ENCODE data around the gene C1QTNF6. TPM values are rescaled to one million over a fixed set of nuclear protein-coding genes. Genes with fewer than 3 reads are reported as not detected.

C1QTNF6 gene
- polyA plus RNA-seq, 1 donor (not counting 4 experiments of a cell fraction or from before 2014, with no cell fraction given): 17.1 TPM

GRCh38 chr22:37140686-37141323 lies 47.2 kb downstream of the C1QTNF6 start:
- H3K9ac ChIP-seq (ENCODE audit: control insufficient read depth, extremely low read depth, insufficient read depth, low read length): no peak overlapping the region
- no peaks in the 10 kb centered on the region for H3K27me3 ChIP-seq (ENCODE audit: control insufficient read depth, extremely low read depth, insufficient read depth, low read length)
- peaks cover 2% of the 10 kb centered on the region for H3K9me1 ChIP-seq (ENCODE audit: control insufficient read depth, extremely low read depth, insufficient read depth, low read length)
- dilution Hi-C loops (cut with MboI; ENCODE audit: extremely low pct_ligation_motif_present, low sequenced_read_pairs): no loop called here
- H3K27ac ChIP-seq (ENCODE audit: control insufficient read depth, insufficient read depth, low read length): no peak overlapping the region
- H3K9me3 ChIP-seq (ENCODE audit: control insufficient read depth, low read depth, low read length): no peaks in the 10 kb centered on the region
- H3K4me3 ChIP-seq (ENCODE audit: control insufficient read depth in 2 of 3, extremely low read depth in 1 of 3, insufficient read depth in 2 of 3, low read depth in 1 of 3, low read length in 3 of 3): no peak overlapping the region
- no peak overlapping the region for H2AFZ ChIP-seq (ENCODE audit: control insufficient read depth, low read length)
- H4K20me1 ChIP-seq (ENCODE audit: control insufficient read depth, extremely low read depth, insufficient read depth, low read length): no peaks in the 10 kb centered on the region
- no peak for DNase-seq (ENCODE audit: low read depth, low spot score)
- peaks cover 33% of the 10 kb centered on the region for H3K4me1 ChIP-seq (ENCODE audit: control insufficient read depth, extremely low read depth, insufficient read depth, low read length)
- no peaks in the 10 kb centered on the region for H3K79me2 ChIP-seq (ENCODE audit: control insufficient read depth, insufficient read depth, low read length)
- no peak for TF ChIP-seq CTCF (optimal IDR thresholded peaks at IDR 0.05 in 1 of 3, IDR thresholded peaks at IDR 0.05 in 1 of 3, conservative IDR thresholded peaks at IDR 0.05 in 1 of 3; ENCODE audit: extremely low read depth in 1 of 3, insufficient read depth in 2 of 3, low read length in 3 of 3)
- TF ChIP-seq EZH2 (IDR thresholded peaks at IDR 0.05; ENCODE audit: low read length): no peak
- no peak overlapping the region for H3K4me2 ChIP-seq (ENCODE audit: control insufficient read depth, extremely low read depth, insufficient read depth, low read depth, low read length)
- H3K36me3 ChIP-seq (ENCODE audit: control insufficient read depth in 2 of 2, extremely low read depth in 1 of 2, insufficient read depth in 2 of 2, low read length in 2 of 2): no peaks in the 10 kb centered on the region
- FAIRE-seq: no peak

- Histone ChIP-seq H3K27ac (ENCODE audit: control insufficient read depth, insufficient read depth, low read length) (no peak overlapping the region), H3K9ac (ENCODE audit: control insufficient read depth, extremely low read depth, insufficient read depth, low read length) (no peak overlapping the region), H3K4me2 (ENCODE audit: control insufficient read depth, extremely low read depth, insufficient read depth, low read depth, low read length) (no peak overlapping the region), H3K9me3 (ENCODE audit: control insufficient read depth, low read depth, low read length) (no peaks in the 10 kb centered on the region), H2AFZ (ENCODE audit: control insufficient read depth, low read length) (no peak overlapping the region), H3K36me3 (ENCODE audit: control insufficient read depth in 2 of 2, extremely low read depth in 1 of 2, insufficient read depth in 2 of 2, low read length in 2 of 2) (no peaks in the 10 kb centered on the region), H3K4me1 (ENCODE audit: control insufficient read depth, extremely low read depth, insufficient read depth, low read length) (peaks cover 26% of the 10 kb centered on the region), H3K79me2 (ENCODE audit: control insufficient read depth, insufficient read depth, low read length) (no peaks in the 10 kb centered on the region), H3K9me1 (ENCODE audit: control insufficient read depth, extremely low read depth, insufficient read depth, low read length) (peaks cover 2% of the 10 kb centered on the region), H4K20me1 (ENCODE audit: control insufficient read depth, extremely low read depth, insufficient read depth, low read length) (no peaks in the 10 kb centered on the region), H3K27me3 (ENCODE audit: control insufficient read depth, extremely low read depth, insufficient read depth, low read length) (no peaks in the 10 kb centered on the region), H3K4me3 (ENCODE audit: control insufficient read depth in 2 of 3, extremely low read depth in 1 of 3, insufficient read depth in 2 of 3, low read depth in 1 of 3, low read length in 3 of 3) (no peak overlapping the region)
- TF ChIP-seq EZH2 (IDR thresholded peaks at IDR 0.05; ENCODE audit: low read length) (no peak), CTCF (optimal IDR thresholded peaks at IDR 0.05 in 1 of 3, IDR thresholded peaks at IDR 0.05 in 1 of 3, conservative IDR thresholded peaks at IDR 0.05 in 1 of 3; ENCODE audit: extremely low read depth in 1 of 3, insufficient read depth in 2 of 3, low read length in 3 of 3) (no peak)
- dilution Hi-C loops (cut with MboI; ENCODE audit: extremely low pct_ligation_motif_present, low sequenced_read_pairs): no loop called here
- DNase-seq (ENCODE audit: low read depth, low spot score): no peak
- FAIRE-seq: no peak
Observed at GRCh38 chr22:37139762-37140161, 48.3 kb downstream of the C1QTNF6 start.

Data from keratinocyte (primary cell).